ENCODE data around the gene PGGT1B.

PGGT1B gene

DNA sequence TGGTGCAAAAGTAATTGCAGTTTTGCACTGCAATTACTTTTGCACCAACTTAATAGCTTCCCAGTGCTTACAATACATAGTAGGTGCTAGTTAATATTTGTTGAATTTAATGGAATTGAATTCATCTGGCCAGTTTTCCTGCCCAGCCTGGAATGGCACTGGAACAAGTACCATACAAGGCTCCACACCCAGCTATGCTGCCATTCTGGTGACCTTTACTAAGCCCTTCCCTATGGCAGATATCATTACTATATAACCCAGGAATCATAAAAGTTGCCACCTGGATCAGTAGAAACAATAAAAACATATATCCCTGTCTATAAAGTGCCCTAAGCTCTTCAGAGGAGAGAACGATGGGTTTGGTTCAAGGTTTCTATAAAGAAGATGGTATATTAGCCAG is 70.6 kb downstream of the PGGT1B start:
- Histone ChIP-seq H3F3A (ENCODE audit: insufficient read depth, low read length) (no peaks in the 10 kb centered on the region), H3K9ac (ENCODE audit: low read length) (no peak overlapping the region), H4K20me1 (ENCODE audit: insufficient read depth, low read length) (no peaks in the 10 kb centered on the region), H3K4me3 (ENCODE audit: low read depth, low read length, poor library complexity, severe bottlenecking) (no peak overlapping the region), H2AFZ (ENCODE audit: low read length) (no peak overlapping the region), H3K9me2 (ENCODE audit: low read depth, low read length) (no peaks in the 10 kb centered on the region), H3K4me1 (ENCODE audit: insufficient read depth, low read length, severe bottlenecking) (no peaks in the 10 kb centered on the region), H3K4me2 (ENCODE audit: low read length) (no peak overlapping the region), H3K9me3 (ENCODE audit: low read length) (no peaks in the 10 kb centered on the region), H3K27ac (ENCODE audit: low read depth, low read length, poor library complexity, severe bottlenecking) (no peak overlapping the region), H3K36me3 (ENCODE audit: insufficient read depth, low read length) (no peaks in the 10 kb centered on the region), H3K27me3 (ENCODE audit: insufficient read depth, low read length) (no peaks in the 10 kb centered on the region), H3K79me2 (ENCODE audit: insufficient read depth, low read length) (no peaks in the 10 kb centered on the region)
- TF ChIP-seq CTCF (IDR thresholded peaks at IDR 0.05; ENCODE audit: low read length) (no peak), EZH2 (IDR thresholded peaks at IDR 0.05; ENCODE audit: borderline replicate concordance, low read length) (no peak)

GRCh38 chr5:115191474-115192031 is 71.1 kb downstream of the PGGT1B start:
- Histone ChIP-seq H3K9ac (ENCODE audit: low read length) (no peak overlapping the region), H3K4me3 (ENCODE audit: low read depth, low read length, poor library complexity, severe bottlenecking) (no peak overlapping the region), H3K27ac (ENCODE audit: low read depth, low read length, poor library complexity, severe bottlenecking) (no peak overlapping the region), H3K27me3 (ENCODE audit: insufficient read depth, low read length) (no peaks in the 10 kb centered on the region), H3K9me3 (ENCODE audit: low read length) (no peaks in the 10 kb centered on the region), H2AFZ (ENCODE audit: low read length) (no peak overlapping the region), H3K79me2 (ENCODE audit: insufficient read depth, low read length) (no peaks in the 10 kb centered on the region), H3K4me2 (ENCODE audit: low read length) (no peak overlapping the region), H4K20me1 (ENCODE audit: insufficient read depth, low read length) (no peaks in the 10 kb centered on the region), H3K36me3 (ENCODE audit: insufficient read depth, low read length) (no peaks in the 10 kb centered on the region), H3K9me2 (ENCODE audit: low read depth, low read length) (no peaks in the 10 kb centered on the region), H3K4me1 (ENCODE audit: insufficient read depth, low read length, severe bottlenecking) (no peaks in the 10 kb centered on the region), H3F3A (ENCODE audit: insufficient read depth, low read length) (no peaks in the 10 kb centered on the region)
- TF ChIP-seq CTCF (IDR thresholded peaks at IDR 0.05; ENCODE audit: low read length) (no peak), EZH2 (IDR thresholded peaks at IDR 0.05; ENCODE audit: borderline replicate concordance, low read length) (no peak)

GRCh38 chr5:115190388-115190787 is 72.3 kb downstream of the PGGT1B start:
- H4K20me1 ChIP-seq (ENCODE audit: insufficient read depth, low read length) = no peaks in the 10 kb centered on the region
- no peaks in the 10 kb centered on the region for H3F3A ChIP-seq (ENCODE audit: insufficient read depth, low read length)
- no peaks in the 10 kb centered on the region for H3K9me3 ChIP-seq (ENCODE audit: low read length)
- TF ChIP-seq CTCF (IDR thresholded peaks at IDR 0.05; ENCODE audit: low read length) (no peak), EZH2 (IDR thresholded peaks at IDR 0.05; ENCODE audit: borderline replicate concordance, low read length) (no peak)
- H3K79me2 ChIP-seq (ENCODE audit: insufficient read depth, low read length) = no peaks in the 10 kb centered on the region
- H3K27me3 ChIP-seq (ENCODE audit: insufficient read depth, low read length) = no peaks in the 10 kb centered on the region
- H3K9me2 ChIP-seq (ENCODE audit: low read depth, low read length) = no peaks in the 10 kb centered on the region
- H2AFZ ChIP-seq (ENCODE audit: low read length) = no peak overlapping the region
- no peaks in the 10 kb centered on the region for H3K36me3 ChIP-seq (ENCODE audit: insufficient read depth, low read length)
- H3K4me3 ChIP-seq (ENCODE audit: low read depth, low read length, poor library complexity, severe bottlenecking) = no peak overlapping the region
- no peak overlapping the region for H3K9ac ChIP-seq (ENCODE audit: low read length)
- no peaks in the 10 kb centered on the region for H3K4me1 ChIP-seq (ENCODE audit: insufficient read depth, low read length, severe bottlenecking)
- H3K27ac ChIP-seq (ENCODE audit: low read depth, low read length, poor library complexity, severe bottlenecking) = no peak overlapping the region
- H3K4me2 ChIP-seq (ENCODE audit: low read length) = no peak overlapping the region

All from OCI-LY1 (cell line).